Ishikawa (cell line): ENCODE data around the gene HTR3A.

Experiments
- NFIC ChIP-seq: IDR thresholded peaks from 2 replicates; pipeline ENCODE4 v1.6.1; 2012
- TAF1 ChIP-seq: IDR thresholded peaks from 2 replicates; pipeline ENCODE4 v1.6.1; 2012; ENCODE audit warnings: low read depth, mild to moderate bottlenecking
- TCF12 ChIP-seq: IDR thresholded peaks from 2 replicates; pipeline ENCODE4 v1.6.1; 2012; ENCODE audit warnings: low read depth
- TF ChIP-seq, protein P1 (sequence below): IDR thresholded peaks from 2 replicates; pipeline ENCODE4 v1.6.1; 2012
- TF ChIP-seq, protein P2 (sequence below): IDR thresholded peaks from 2 replicates; pipeline ENCODE4 v1.6.1; 2012

DNA sequence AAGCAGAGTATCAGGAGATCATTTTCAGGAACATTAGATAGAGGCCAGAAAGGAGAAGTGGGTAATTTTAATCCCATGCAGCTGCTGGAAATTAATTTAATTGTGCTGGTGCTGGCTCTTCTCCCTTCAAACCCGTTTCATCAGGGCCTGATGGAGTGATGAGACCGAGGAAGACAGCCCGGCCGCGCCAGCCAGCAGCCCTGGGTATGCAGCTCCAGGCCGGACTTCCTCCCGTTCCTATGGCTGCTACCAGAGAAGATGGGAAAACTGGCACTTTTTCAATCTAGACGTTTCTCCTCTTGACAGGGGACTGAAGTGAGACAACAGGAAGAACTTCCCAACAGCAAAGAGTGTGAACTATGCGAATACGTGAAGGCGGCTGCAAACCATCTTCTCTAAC is 60.0 kb downstream of the HTR3A start:
- no peak for TF ChIP-seq TCF12
- TF ChIP-seq NFIC: no peak
- TF ChIP-seq, protein P1, sequence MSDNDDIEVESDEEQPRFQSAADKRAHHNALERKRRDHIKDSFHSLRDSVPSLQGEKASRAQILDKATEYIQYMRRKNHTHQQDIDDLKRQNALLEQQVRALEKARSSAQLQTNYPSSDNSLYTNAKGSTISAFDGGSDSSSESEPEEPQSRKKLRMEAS: no peak
- no peak for TF ChIP-seq TAF1
- TF ChIP-seq, protein P2, sequence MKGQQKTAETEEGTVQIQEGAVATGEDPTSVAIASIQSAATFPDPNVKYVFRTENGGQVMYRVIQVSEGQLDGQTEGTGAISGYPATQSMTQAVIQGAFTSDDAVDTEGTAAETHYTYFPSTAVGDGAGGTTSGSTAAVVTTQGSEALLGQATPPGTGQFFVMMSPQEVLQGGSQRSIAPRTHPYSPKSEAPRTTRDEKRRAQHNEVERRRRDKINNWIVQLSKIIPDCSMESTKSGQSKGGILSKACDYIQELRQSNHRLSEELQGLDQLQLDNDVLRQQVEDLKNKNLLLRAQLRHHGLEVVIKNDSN: no peak
